Heart left ventricle (tissue), 16 donors: ENCODE measurements around the gene ADAMTS18. TPM values are rescaled to one million over a fixed set of nuclear protein-coding genes. Genes with fewer than 3 reads are reported as not detected.

Experiments
- ATAC-seq, 4 donors: fragments of 200-7000 bp; cut with Tn5 transposase; one replicate each; pipeline ENCODE4 v1.9.1; 2020 to 2022; ENCODE audit warnings: moderate library complexity in 4 of 4, mild to moderate bottlenecking in 3 of 4, moderate number of reproducible peaks in 1 of 4
- DNase-seq, 5 donors: peaks; one replicate each; pipeline ENCODE4 v3.0.0-alpha.2; 2020
- H3K27ac ChIP-seq, 12 donors: fragments of 200-600 bp; sonication (generic) in 4 of 12; one replicate each; pipeline versions ENCODE4 v1.5.0 to v1.8.0; 2016 to 2022; ENCODE audit warnings: mild to moderate bottlenecking in 2 of 12
- H3K27me3 ChIP-seq, 9 donors: fragments of 200-600 bp; sonication (generic) in 2 of 9; one replicate each; pipeline versions ENCODE4 v1.5.1 to v1.8.0; 2016 to 2022; ENCODE audit warnings: mild to moderate bottlenecking in 3 of 9
- H3K36me3 ChIP-seq, 9 donors: fragments of 200-600 bp; sonication (generic) in 2 of 9; one replicate each; pipeline versions ENCODE4 v1.5.0 to v1.8.0; 2018 to 2022; ENCODE audit warnings: mild to moderate bottlenecking in 2 of 9
- H3K4me1 ChIP-seq, 12 donors: fragments of 200-600 bp; sonication (generic) in 4 of 12; one replicate each; pipeline versions ENCODE4 v1.5.0 to v1.8.0; 2016 to 2022; ENCODE audit warnings: mild to moderate bottlenecking in 3 of 12
- H3K4me3 ChIP-seq, 12 donors: fragments of 200-600 bp; sonication (generic) in 4 of 12; one replicate each; pipeline versions ENCODE4 v1.5.0 to v1.8.0; 2017 to 2022; ENCODE audit warnings: mild to moderate bottlenecking in 9 of 12, moderate library complexity in 4 of 12
- H3K9me3 ChIP-seq, 12 donors: fragments of 200-600 bp; sonication (generic) in 4 of 12; one replicate each; pipeline versions ENCODE4 v1.5.0 to v1.8.0; 2016 to 2022; ENCODE audit warnings: mild to moderate bottlenecking in 1 of 12
- CTCF ChIP-seq, 12 donors: fragments of 200-600 bp; sonication (generic) in 4 of 12; IDR thresholded peaks; one replicate each; pipeline versions ENCODE4 v1.5.0 to v1.8.0; 2018 to 2022; ENCODE audit warnings: antibody characterized with exemption in 12 of 12, mild to moderate bottlenecking in 5 of 12
- POLR2A ChIP-seq, 2 donors: fragments of 450-650 bp; IDR thresholded peaks; one replicate each; pipeline ENCODE4 v1.6.1; 2017; ENCODE audit warnings: antibody characterized with exemption in 2 of 2, mild to moderate bottlenecking in 2 of 2, moderate library complexity in 2 of 2
- WGBS, 4 donors: extraction: QIAGEN DNeasy Blood & Tissue Kit in 2 of 4; methylation state at CpG; one replicate each; pipeline versions ENCODE4 v1.1.5 to v1.1.7; 2013 to 2018; 5-methylcytosine and 5-hydroxymethylcytosine counted together
- intact Hi-C, 10 donors: fragments of 100-400 bp; cut with DNase I; formaldehyde crosslinking; loops; one replicate each; pipeline versions ENCODE4 v1.11.1 to v1.14.2; 2022
- polyA plus RNA-seq, 2 donors: library from polyadenylated mRNA; stranded (reverse); fragments of 200-250 nt; gene quantifications; one replicate each; pipeline ENCODE4 v1.2.3, GENCODE V29; 2013
- total RNA-seq, 9 donors: library from RNA; depleted of rRNA in 2 of 9; stranded (reverse); fragments of >200 nt in 2 of 9; fragmentation: NEBNext Ultra II Directional in 3 of 9; extraction: Animal tissue kit (Norgen Biotek cat#: 25700) in 3 of 9; gene quantifications; one replicate each; pipeline versions ENCODE4 v1.1.0 to v1.2.4, GENCODE V29; 2016 to 2023
- donor health status: ischemic (EF 13 %, LVEDD 7.1; RV severe dilation, severe dysfunction).
- donor health status: healthy with polysubstance abuse.
- donor health status: DM: no; HTN: yes; CAD: no.
- donor health status: DM: no; HTN: no; CAD: no.
- donor health status: ischemic (EF 25% LVEDD 6.9; RV normal size, moderate dysfunction).
- donor health status: ischemic (EF 25% LVEDD 5.7; RV mildly dilated, moderate dysfunction).
- donor health status: healthy.
- donor health status: DM: yes; HTN: yes; CAD: no.
- donor health status: ischemic (EF 35%, LVEDD 5.7; RV mildly dilated, moderate dysfunction).
- donor health status: nonischemic (EF 11% LVEDD 7.7; RV severe dilation, severe dysfunction).
- donor health status: DM: yes; HTN: yes; CAD: no.
- donor health status: PGD.
- donor health status: ischemic (EF 29% LVEDD 5.4; RV normal size, mild dysfunction).
- donor health status: nonischemic (EF 23%, LVEDD 6.1; RV moderate dilation, normal function).

Gene ADAMTS18
- total and polyA plus RNA-seq, 11 donors: 0.10 to 0.69 (median 0.14) TPM; not detected in 8

DNA sequence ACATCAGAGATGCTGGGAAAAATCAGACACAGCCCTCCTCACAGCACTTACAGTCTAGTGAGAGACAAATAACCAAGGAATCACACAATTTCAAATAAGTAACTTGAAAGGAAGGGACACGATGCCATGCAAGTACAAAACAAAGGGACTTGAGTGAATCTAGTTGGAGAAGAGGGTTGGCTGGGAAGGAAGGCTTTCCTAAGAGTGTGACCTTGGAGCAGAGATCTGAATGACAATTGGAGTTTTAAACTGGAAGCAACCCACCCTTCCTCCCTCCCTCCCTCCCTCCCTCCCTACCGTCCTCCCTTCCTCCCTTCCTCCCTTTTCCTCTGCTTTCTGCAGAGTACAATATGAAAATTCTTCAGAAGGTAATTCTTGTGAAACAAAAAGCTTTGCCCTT lies 31.1 kb downstream of the ADAMTS18 start:
- ATAC-seq (no peak), DNase-seq (no peak)
- Histone ChIP-seq H3K36me3 (no peaks in the 10 kb centered on the region), H3K4me1 (peaks cover 0 to 5% (median 0%) of the 10 kb centered on the region in 12 donors), H3K9me3 (peaks cover 0 to 20% (median 4%) of the 10 kb centered on the region in 12 donors), H3K27me3 (no peaks in the 10 kb centered on the region), H3K4me3 (no peak overlapping the region), H3K27ac (no peak overlapping the region)
- intact Hi-C loops: no loop called here
- 32 to 45% (median 36%) methylated on average over 2 of the region's 2 CpGs for WGBS, 4 donors
- no peak for TF ChIP-seq CTCF (IDR thresholded peaks at IDR 0.05)
- TF ChIP-seq POLR2A (IDR thresholded peaks at IDR 0.05): no peak

DNA sequence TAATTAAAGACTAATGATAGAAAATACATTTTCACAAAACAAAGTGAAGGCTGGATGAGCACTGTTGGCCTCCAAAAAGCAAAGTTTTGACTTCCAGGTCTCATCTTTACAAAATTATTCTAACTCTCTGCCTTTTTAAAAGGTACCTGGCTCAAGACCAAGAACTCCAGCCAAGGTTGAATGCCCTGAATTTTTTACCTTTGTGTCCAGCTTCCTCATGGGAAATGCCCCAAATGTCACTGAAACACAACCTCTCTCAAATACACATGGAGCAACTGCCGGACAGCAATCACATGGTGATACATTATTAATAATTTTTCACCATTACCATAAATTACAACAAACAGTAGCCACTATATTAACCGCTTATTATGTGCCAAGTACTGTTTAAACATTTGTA lies 32.2 kb downstream of the ADAMTS18 start:
- no peak for DNase-seq
- H3K36me3 ChIP-seq: no peaks in the 10 kb centered on the region
- H3K4me3 ChIP-seq: no peak overlapping the region
- H3K27ac ChIP-seq: peak overlapping the region in 1 of 12 donors; percentile 25
- peaks cover 0 to 5% (median 0%) of the 10 kb centered on the region in 12 donors for H3K4me1 ChIP-seq
- no peak for TF ChIP-seq CTCF (IDR thresholded peaks at IDR 0.05)
- H3K27me3 ChIP-seq: no peaks in the 10 kb centered on the region
- no peak for ATAC-seq
- WGBS, 4 donors: 69 to 81% (median 74%) methylated on average over 2 of the region's 2 CpGs
- peaks cover 0 to 11% (median 2%) of the 10 kb centered on the region in 12 donors for H3K9me3 ChIP-seq
- intact Hi-C loops: no loop called here

- intact Hi-C loops: no loop called here
- peak in 1 of 5 donors; percentile 18 for DNase-seq
- peak overlapping the region in 1 of 12 donors; percentile 25 for H3K27ac ChIP-seq
Observed at GRCh38 chr16:77402118-77402517, 32.7 kb downstream of the ADAMTS18 start.

GRCh38 chr16:77399546-77399945 lies 35.3 kb downstream of the ADAMTS18 start:
- Histone ChIP-seq H3K27me3 (no peaks in the 10 kb centered on the region), H3K4me3 (no peak overlapping the region), H3K36me3 (no peaks in the 10 kb centered on the region), H3K4me1 (peaks cover 0 to 5% (median 0%) of the 10 kb centered on the region in 12 donors), H3K9me3 (no peaks in the 10 kb centered on the region), H3K27ac (no peak overlapping the region)
- no peak for TF ChIP-seq CTCF (IDR thresholded peaks at IDR 0.05)
- no peak for TF ChIP-seq POLR2A (IDR thresholded peaks at IDR 0.05)
- intact Hi-C loops: no loop called here
- WGBS, 4 donors: 78 to 86% (median 79%) methylated on average over 2 of the region's 2 CpGs
- no peak for DNase-seq
- no peak for ATAC-seq

More at GRCh38 chr16:77402118-77402517, 32.7 kb downstream of the ADAMTS18 start:
- 54 to 65% (median 56%) methylated on average over 6 of the region's 6 CpGs for WGBS, 4 donors
- H3K4me3 ChIP-seq: no peak overlapping the region
- peaks cover 0 to 5% (median 0%) of the 10 kb centered on the region in 12 donors for H3K9me3 ChIP-seq
- no peaks in the 10 kb centered on the region for H3K36me3 ChIP-seq
- peaks cover 0 to 5% (median 0%) of the 10 kb centered on the region in 12 donors for H3K4me1 ChIP-seq
- TF ChIP-seq CTCF (IDR thresholded peaks at IDR 0.05): no peak
- no peaks in the 10 kb centered on the region for H3K27me3 ChIP-seq
- no peak for ATAC-seq
